K562 (cell line): ENCODE results near the gene PSMA2. TPM values are rescaled to one million over a fixed set of nuclear protein-coding genes. Genes with fewer than 3 reads are reported as not detected.

ENCODE experiments used
- ASH1L ChIP-seq: fragments of 450-650 bp; IDR thresholded peaks from 2 replicates; pipeline ENCODE4 v1.6.1; 2018; ENCODE audit warnings: borderline replicate concordance, mild to moderate bottlenecking, low read depth; ENCODE audit not compliant: partially characterized antibody
- CHCHD3 ChIP-seq: fragments of 250-450 bp; sonication (Bioruptor Pico); IDR thresholded peaks from 2 replicates; pipeline ENCODE4 v2.1.2; 2022; ENCODE audit warnings: mild to moderate bottlenecking
- DPF2 ChIP-seq: fragments of 450-650 bp; IDR thresholded peaks from 2 replicates; pipeline ENCODE4 v1.6.1; 2016
- E2F6 ChIP-seq, 2 experiments: IDR thresholded peaks; 2 replicates each; pipeline ENCODE4 v1.6.1; 2011; ENCODE audit warnings: borderline replicate concordance in 1 of 2, control low read depth in 1 of 2, low read depth in 1 of 2, low read length in 1 of 2, mild to moderate bottlenecking in 1 of 2, mixed read lengths in 1 of 2, moderate library complexity in 1 of 2; ENCODE audit not compliant: insufficient read depth in 1 of 2, insufficient read length in 1 of 2, poor library complexity in 1 of 2, severe bottlenecking in 1 of 2; ENCODE audit errors: extremely low read depth in 1 of 2
- FOXK1 ChIP-seq: sonication (generic); formaldehyde crosslinking; IDR thresholded peaks from 2 replicates; pipeline ENCODE4 v1.8.0; 2022; ENCODE audit warnings: missing genetic modification reagents, mild to moderate bottlenecking, borderline replicate concordance
- FOXP1 ChIP-seq: sonication (generic); formaldehyde crosslinking; IDR thresholded peaks from 2 replicates; pipeline ENCODE4 v1.8.0; 2022; ENCODE audit warnings: mild to moderate bottlenecking, missing genetic modification reagents
- MCM5 ChIP-seq: fragments of 450-650 bp; IDR thresholded peaks from 2 replicates; pipeline ENCODE4 v1.6.1; 2016; ENCODE audit warnings: low read depth
- NFATC3 ChIP-seq: fragments of 450-650 bp; IDR thresholded peaks from 2 replicates; pipeline ENCODE4 v1.6.1; 2017; ENCODE audit warnings: mild to moderate bottlenecking
- PRMT5 ChIP-seq: sonication (generic); formaldehyde crosslinking; IDR thresholded peaks from 2 replicates; pipeline ENCODE4 v1.5.0; 2020; ENCODE audit warnings: missing genetic modification reagents
- RFX7 ChIP-seq: fragments of 250-450 bp; sonication (Bioruptor Pico); IDR thresholded peaks from 2 replicates; pipeline ENCODE4 v1.5.1; 2021; ENCODE audit warnings: mild to moderate bottlenecking
- XRCC4 ChIP-seq: IDR thresholded peaks from one replicate; pipeline ENCODE4 v1.6.1; 2011; ENCODE audit not compliant: insufficient read depth, insufficient read length; ENCODE audit errors: extremely low read depth
- ZBTB2 ChIP-seq: fragments of 450-650 bp; IDR thresholded peaks from 2 replicates; pipeline ENCODE4 v1.6.1; 2016; ENCODE audit warnings: antibody characterized with exemption
- ZC3H8 ChIP-seq: fragments of 450-650 bp; IDR thresholded peaks from 2 replicates; pipeline ENCODE4 v1.6.1; 2017
- ZNF263 ChIP-seq: sonication (generic); formaldehyde crosslinking; IDR thresholded peaks from 2 replicates; pipeline ENCODE4 v1.8.0; 2022; ENCODE audit warnings: mild to moderate bottlenecking, missing genetic modification reagents, borderline replicate concordance
- ZNF785 ChIP-seq: fragments of 250-450 bp; sonication (Bioruptor Pico); IDR thresholded peaks from 2 replicates; pipeline ENCODE4 v1.4.0; 2020; ENCODE audit warnings: mild to moderate bottlenecking
- ZZZ3 ChIP-seq: fragments of 450-650 bp; IDR thresholded peaks from 2 replicates; pipeline ENCODE4 v1.6.1; 2016; ENCODE audit warnings: antibody characterized with exemption, mild to moderate bottlenecking, moderate library complexity
- polyA plus RNA-seq, 8 experiments: library from polyadenylated mRNA; depleted of rRNA in 4 of 8; stranded (reverse) in 5 of 8; unstranded in 3 of 8; fragments of >200 nt; fragmentation: Nextera tagmentation in 2 of 8; fragmentation: Illumina TruSeq in 1 of 8; extraction: Ambion mirVana in 2 of 8; extraction: Trizol in 1 of 8; gene quantifications; 2 replicates each; pipeline versions ENCODE4 v1.2.1 to v1.2.3, GENCODE V29; 2011 to 2014; ENCODE audit warnings: inconsistent platforms in 1 of 8, missing spikeins in 1 of 8
- total RNA-seq, 7 experiments: library from RNA; depleted of rRNA in 6 of 7; stranded (reverse); fragments of >200 nt in 6 of 7; fragmentation: Illumina TruSeq in 2 of 7; extraction: Trizol in 2 of 7; gene quantifications; 2 replicates each; pipeline versions ENCODE4 v1.2.1 to v1.2.3, GENCODE V29; 2011 to 2021; ENCODE audit warnings: low replicate concordance in 1 of 7
- TF ChIP-seq, protein P1 (sequence below): sonication (generic); formaldehyde crosslinking; IDR thresholded peaks from 2 replicates; pipeline ENCODE4 v1.8.0; 2022; ENCODE audit warnings: mild to moderate bottlenecking, missing genetic modification reagents
- TF ChIP-seq, protein P2 (sequence below): sonication (generic); formaldehyde crosslinking; IDR thresholded peaks from 2 replicates; pipeline ENCODE4 v1.8.0; 2023; ENCODE audit warnings: mild to moderate bottlenecking, missing genetic modification reagents
- TF ChIP-seq, protein P3 (sequence below): fragments of 250-450 bp; sonication (Bioruptor Pico); IDR thresholded peaks from 2 replicates; pipeline ENCODE4 v1.8.0; 2022; ENCODE audit warnings: moderate library complexity, mild to moderate bottlenecking, inconsistent platforms

The PSMA2 gene
- total and polyA plus RNA-seq, 9 of the 15 experiments (the other 6 are each of a cell fraction or from before 2014, with no cell fraction given), result 91.7 to 1,070 (median 213) TPM

DNA sequence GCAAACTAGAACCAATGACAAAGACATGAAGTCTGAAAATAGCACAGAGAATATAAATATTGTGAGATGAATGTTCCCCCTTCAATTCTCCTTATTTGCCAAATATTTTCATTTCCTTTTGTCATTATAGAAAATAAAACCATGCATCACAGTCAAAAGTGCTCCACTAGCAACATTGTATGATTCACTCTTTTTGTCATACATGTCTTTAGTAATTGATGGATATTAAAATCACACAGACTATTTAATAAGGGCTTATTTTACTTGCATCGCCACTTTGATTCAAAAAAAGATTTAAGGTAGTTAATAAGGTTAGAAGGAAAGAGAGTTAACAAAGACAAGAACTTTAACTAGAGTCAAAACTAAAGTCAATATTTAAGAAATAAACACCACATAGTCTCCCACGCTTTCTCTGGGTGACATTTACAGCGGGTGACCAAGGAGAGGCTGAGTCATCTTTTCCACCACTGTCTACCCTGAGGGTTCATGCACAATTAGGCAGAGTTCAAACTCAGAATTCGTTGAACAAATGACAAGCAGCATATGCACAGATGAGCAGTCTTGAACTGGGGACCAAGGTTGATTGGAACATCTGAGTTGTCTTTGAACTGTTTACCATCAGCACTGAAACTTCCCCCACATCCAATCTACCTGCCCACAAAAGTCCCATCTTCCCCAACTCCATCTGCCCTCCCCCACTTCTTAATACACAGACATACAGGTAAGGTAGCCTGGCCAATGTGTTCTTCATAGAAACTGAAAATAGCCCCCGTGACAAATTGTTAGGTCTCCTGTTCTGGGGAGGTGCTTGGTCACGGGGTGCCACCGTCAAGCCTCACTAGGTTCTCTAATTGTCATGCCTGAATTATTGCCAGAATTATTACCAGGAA is 62.6 kb downstream of the PSMA2 start (continued):
- TF ChIP-seq ZNF263 (no peak), CHCHD3 (CRISPR knock-in tag) (no peak), ZBTB2 (no peak), ASH1L (no peak), E2F6 (IDR thresholded peaks at IDR 0.05; ENCODE audit: borderline replicate concordance in 1 of 2, extremely low read depth in 1 of 2, insufficient read depth in 1 of 2, insufficient read length in 1 of 2, low read depth in 1 of 2, low read length in 1 of 2, poor library complexity in 1 of 2, severe bottlenecking in 1 of 2) (no peak), ZZZ3 (no peak), MCM5 (no peak), FOXP1 (CRISPR knock-in tag) (no peak), ZNF785 (no peak), DPF2 (peak; percentile 43; the same call in 1 of the 2 replicates), NFATC3 (peak; percentile 90), FOXK1 (CRISPR knock-in tag) (no peak), ZC3H8 (no peak), RFX7 (no peak), PRMT5 (CRISPR knock-in tag) (no peak), XRCC4 (no peak)
- TF ChIP-seq, protein P1, sequence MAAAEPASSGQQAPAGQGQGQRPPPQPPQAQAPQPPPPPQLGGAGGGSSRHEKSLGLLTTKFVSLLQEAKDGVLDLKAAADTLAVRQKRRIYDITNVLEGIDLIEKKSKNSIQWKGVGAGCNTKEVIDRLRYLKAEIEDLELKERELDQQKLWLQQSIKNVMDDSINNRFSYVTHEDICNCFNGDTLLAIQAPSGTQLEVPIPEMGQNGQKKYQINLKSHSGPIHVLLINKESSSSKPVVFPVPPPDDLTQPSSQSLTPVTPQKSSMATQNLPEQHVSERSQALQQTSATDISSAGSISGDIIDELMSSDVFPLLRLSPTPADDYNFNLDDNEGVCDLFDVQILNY (CRISPR knock-in tag), result no peak
- TF ChIP-seq, protein P2, sequence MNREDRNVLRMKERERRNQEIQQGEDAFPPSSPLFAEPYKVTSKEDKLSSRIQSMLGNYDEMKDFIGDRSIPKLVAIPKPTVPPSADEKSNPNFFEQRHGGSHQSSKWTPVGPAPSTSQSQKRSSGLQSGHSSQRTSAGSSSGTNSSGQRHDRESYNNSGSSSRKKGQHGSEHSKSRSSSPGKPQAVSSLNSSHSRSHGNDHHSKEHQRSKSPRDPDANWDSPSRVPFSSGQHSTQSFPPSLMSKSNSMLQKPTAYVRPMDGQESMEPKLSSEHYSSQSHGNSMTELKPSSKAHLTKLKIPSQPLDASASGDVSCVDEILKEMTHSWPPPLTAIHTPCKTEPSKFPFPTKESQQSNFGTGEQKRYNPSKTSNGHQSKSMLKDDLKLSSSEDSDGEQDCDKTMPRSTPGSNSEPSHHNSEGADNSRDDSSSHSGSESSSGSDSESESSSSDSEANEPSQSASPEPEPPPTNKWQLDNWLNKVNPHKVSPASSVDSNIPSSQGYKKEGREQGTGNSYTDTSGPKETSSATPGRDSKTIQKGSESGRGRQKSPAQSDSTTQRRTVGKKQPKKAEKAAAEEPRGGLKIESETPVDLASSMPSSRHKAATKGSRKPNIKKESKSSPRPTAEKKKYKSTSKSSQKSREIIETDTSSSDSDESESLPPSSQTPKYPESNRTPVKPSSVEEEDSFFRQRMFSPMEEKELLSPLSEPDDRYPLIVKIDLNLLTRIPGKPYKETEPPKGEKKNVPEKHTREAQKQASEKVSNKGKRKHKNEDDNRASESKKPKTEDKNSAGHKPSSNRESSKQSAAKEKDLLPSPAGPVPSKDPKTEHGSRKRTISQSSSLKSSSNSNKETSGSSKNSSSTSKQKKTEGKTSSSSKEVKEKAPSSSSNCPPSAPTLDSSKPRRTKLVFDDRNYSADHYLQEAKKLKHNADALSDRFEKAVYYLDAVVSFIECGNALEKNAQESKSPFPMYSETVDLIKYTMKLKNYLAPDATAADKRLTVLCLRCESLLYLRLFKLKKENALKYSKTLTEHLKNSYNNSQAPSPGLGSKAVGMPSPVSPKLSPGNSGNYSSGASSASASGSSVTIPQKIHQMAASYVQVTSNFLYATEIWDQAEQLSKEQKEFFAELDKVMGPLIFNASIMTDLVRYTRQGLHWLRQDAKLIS (CRISPR knock-in tag), result no peak
- TF ChIP-seq, protein P3, sequence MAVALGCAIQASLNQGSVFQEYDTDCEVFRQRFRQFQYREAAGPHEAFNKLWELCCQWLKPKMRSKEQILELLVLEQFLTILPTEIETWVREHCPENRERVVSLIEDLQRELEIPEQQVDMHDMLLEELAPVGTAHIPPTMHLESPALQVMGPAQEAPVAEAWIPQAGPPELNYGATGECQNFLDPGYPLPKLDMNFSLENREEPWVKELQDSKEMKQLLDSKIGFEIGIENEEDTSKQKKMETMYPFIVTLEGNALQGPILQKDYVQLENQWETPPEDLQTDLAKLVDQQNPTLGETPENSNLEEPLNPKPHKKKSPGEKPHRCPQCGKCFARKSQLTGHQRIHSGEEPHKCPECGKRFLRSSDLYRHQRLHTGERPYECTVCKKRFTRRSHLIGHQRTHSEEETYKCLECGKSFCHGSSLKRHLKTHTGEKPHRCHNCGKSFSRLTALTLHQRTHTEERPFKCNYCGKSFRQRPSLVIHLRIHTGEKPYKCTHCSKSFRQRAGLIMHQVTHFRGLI, result no peak
